ENCODE measurements around the gene IFNA8.
A peak's percentile ranks its signal among the peaks of the same experiment; 100 is the strongest.

The IFNA8 gene

DNA sequence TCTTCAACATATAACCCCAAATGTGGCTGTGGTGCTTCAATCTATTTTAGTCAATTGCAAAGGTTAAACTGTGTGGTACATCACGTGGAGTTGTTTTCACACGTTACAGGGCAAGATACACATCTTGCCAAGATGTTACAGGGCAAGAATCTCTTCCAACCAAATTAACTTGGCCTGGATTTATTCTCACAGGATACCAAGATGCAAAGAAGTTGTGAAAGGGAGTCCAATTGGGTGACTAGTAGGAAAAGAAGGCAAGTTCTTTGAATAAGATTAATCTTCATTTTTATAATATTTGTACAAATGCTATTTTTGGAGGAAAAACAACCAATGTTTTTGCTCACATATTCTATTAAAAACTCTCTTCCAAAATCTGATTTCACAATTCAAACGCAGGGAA, 4.8 kb upstream of the IFNA8 start:
- DNase-seq (ENCODE audit: low read depth) = no peak
- no peak for TF ChIP-seq CTCF (IDR thresholded peaks at IDR 0.05; ENCODE audit: control insufficient read depth, extremely low read depth, insufficient read depth)
- H3K4me3 ChIP-seq (ENCODE audit: low read depth, low read length) = no peak overlapping the region

DNA sequence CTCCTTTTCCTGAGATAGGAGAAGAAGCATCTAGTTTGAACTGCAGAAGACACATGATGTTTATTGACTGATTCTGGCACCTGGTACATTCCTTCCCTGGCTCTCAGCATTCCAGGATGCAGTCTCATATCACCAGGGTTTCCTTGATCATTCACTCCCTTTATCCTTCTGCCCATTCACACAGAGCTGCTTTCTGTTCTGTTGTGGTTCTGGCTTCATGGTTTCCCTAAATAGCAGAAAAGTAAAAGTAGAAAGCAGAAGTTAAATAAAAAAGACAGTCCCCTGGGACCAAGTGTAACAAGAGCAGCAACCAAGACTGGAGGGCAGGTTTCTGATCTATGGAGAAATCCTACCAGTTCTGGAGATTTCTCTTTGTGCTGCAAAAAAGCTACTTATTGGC, 3.2 kb downstream of the IFNA8 start:
- H3K4me3 ChIP-seq (ENCODE audit: low read depth, low read length) = no peak overlapping the region
- no peak for TF ChIP-seq CTCF (IDR thresholded peaks at IDR 0.05; ENCODE audit: control insufficient read depth, extremely low read depth, insufficient read depth)
- no peak for DNase-seq (ENCODE audit: low read depth)

DNA sequence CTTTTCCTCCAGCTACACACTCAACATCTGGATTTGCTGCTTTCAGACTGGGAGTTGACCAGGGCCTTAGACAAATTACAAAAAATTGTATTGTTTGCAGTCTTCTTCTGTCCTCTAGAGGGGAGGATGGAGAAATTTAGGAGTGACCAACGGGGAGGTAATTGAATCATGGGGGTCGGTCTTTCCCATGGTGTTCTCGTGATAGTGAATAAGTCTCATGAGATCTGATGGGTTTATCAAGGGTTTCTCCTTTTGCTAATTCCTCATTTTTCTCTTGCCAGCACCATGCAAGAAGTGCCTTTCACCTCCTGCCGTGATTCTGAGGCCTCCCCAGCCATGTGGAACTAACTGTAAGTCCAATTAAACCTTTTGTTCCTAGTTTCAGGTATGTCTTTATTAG, 4.2 kb downstream of the IFNA8 start:
- TF ChIP-seq CTCF (IDR thresholded peaks at IDR 0.05; ENCODE audit: control insufficient read depth, extremely low read depth, insufficient read depth) = no peak
- no peak for DNase-seq (ENCODE audit: low read depth)
- H3K4me3 ChIP-seq (ENCODE audit: low read depth, low read length) = no peak overlapping the region

GRCh38 chr9:21413624-21414023, 4.7 kb downstream of the IFNA8 start:
- TF ChIP-seq CTCF (IDR thresholded peaks at IDR 0.05; ENCODE audit: control insufficient read depth, extremely low read depth, insufficient read depth) = peak; percentile 35
- H3K4me3 ChIP-seq (ENCODE audit: low read depth, low read length) = no peak overlapping the region
- DNase-seq (ENCODE audit: low read depth) = no peak

DNA sequence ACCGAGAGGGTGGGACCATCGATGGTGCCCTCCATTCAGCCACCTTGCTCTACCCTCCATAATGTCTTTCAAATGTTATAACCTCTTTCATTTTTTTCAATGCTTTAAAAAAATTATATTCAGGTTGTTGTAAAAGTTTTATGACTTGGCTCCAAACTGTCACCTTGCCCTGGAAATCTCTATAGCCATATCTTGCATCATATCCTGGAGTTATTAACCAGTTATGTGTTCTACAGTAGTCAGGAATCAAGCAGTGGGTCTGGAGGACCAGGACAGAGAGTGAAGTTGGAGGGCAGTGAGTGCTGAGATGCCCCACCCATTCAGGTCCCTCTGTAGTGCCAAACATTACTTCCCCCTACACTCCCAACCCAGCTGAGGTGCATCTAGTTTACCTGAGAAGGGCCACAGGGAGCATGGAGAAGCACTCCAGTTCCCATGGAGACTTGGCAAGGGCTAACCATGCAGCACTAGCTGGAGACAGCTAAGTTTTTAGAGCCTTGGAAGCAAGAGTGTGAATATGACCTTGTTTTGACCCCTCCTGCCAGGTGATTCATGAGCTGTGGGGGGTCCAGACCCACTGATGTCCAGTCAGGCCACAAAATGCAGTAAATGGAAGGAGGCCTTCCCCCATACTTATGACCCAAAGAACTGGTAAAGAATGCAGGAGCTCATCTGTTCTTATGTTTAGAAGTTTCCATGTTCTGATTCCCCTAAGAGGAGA, 5.5 kb downstream of the IFNA8 start:
- no peak for DNase-seq (ENCODE audit: low read depth)
- H3K4me3 ChIP-seq (ENCODE audit: low read depth, low read length) = no peak overlapping the region
- no peak for TF ChIP-seq CTCF (IDR thresholded peaks at IDR 0.05; ENCODE audit: control insufficient read depth, extremely low read depth, insufficient read depth)

GRCh38 chr9:21415493-21416267, 6.8 kb downstream of the IFNA8 start:
- no peak overlapping the region for H3K4me3 ChIP-seq (ENCODE audit: low read depth, low read length)
- TF ChIP-seq CTCF (IDR thresholded peaks at IDR 0.05; ENCODE audit: control insufficient read depth, extremely low read depth, insufficient read depth) = no peak
- DNase-seq (ENCODE audit: low read depth) = peak; percentile 93

Measured in LNCaP clone FGC (cell line).